ENCODE measurements around the gene SLCO3A1.

The SLCO3A1 gene

DNA sequence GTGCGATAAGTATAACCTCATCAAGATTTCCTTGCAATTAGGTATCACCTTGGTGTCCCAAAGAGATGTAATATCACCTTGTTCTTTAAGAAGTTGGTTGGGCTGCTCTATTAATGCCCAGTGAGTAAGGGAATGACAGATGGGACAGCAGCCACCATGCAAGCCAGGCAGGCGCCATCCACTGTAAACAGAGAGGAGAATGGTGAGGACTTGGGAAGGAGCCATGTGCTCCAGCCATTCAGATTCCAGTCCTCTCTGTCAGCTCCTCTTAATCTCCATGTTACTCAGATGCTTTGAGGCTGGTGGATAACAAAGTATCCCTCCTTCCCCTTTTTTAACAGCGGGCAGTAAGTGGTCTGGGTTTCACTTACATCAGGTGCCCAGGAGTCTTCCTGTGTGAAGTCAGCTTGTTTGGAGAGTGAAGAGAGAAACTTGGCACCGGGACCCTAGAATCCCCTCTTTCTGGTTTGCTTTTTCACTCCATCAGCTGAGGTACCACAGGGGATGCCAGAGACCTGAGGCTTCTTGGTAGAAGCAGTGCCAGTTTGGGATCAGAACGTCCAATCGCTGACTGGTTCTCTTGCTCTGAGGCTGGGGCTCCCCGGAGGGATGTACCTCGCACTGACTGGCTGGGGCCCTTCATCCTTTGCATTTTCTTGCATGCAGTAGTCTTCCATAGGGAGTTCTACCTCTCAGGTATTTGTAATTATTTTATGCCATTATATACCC lies 29.5 kb downstream of the SLCO3A1 start:
- no peak for DNase-seq (ENCODE audit: low read depth)

DNA sequence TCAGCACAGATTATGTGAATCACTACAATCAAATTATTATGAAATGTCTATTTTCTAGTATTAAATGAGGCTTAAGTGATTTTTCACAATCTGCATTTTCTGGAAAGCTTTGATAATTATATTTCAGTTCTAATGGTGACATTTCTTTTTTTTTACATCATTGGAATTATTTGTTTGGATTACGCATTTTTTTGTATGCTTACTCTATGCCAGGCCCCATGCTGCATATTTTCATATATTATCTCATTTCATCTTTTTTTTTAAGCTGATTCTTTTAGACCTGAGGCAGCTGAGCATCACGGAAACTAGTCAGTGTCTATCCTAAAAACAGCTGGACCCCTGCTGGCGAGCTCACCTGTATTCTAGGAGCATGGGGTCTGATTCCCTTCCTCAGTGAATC lies 31.1 kb downstream of the SLCO3A1 start:
- DNase-seq (ENCODE audit: low read depth) = no peak

DNA sequence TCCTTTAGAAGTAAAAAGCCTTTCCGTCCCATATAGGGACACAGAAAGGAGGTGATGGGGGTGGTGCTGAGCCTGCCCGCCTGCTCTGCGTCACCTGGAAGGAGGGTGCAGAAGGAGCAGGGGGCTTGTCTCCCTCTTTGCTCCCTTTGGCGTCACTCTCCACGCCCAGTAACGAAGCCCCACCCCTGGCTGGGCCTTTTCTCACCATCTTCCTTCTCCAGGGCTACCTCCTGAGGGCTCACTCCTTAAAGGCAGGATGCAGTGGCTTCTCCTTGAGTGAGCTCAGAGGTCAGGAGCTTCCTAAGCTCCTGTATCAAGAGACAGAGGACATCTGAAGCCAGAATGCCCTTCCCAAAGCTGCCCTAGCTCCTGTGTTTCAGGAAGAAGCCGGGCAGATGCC lies 31.5 kb downstream of the SLCO3A1 start:
- DNase-seq (ENCODE audit: low read depth) = no peak

DNA sequence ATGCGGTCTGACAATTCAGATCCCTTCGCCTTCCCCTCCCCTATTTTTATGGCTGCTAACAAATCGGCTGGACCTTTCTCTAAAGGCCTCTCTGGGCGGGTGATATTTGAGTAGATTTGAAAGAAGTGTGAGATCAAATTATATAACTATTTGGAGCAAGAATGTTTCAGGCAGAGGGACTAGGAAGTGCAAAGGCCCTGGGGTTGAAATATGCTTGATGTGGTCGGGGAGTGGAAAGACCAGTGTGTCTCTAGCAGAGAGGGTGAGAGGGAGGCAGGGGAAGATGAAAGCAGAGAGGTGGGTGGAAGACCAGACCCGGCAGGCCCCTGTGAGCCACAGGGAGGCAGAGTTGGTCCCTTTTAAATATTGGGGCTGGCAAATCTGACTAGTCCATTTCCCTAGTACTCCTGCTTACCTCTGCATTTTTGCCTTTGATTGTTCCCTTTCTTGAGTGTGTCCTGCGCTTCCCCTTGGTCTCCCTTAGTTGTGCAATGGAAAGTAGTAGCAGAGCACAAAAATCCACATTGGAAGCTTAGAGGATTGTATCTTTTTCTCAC lies 32.3 kb downstream of the SLCO3A1 start:
- DNase-seq (ENCODE audit: low read depth) = no peak

DNA sequence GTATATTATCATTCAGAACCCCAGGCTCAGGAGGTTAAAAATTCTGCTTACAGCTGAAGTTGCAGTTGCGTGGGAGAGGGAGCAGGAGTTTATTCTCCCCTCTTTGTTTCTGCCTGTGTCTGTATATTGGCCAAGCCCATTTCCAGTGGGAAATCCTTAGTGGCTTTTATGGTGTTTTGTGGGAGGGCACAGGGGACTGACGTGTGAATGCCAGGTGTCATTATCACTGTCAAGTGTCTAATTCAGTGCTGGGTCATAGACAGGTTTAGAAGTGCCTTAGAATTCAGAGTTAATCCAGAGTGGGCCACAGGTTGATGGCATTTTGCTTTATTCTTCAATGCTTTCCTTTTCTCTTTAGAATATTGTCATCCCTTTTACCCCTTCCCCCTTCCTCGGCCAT lies 33.4 kb downstream of the SLCO3A1 start:
- DNase-seq (ENCODE audit: low read depth) = no peak

DNA sequence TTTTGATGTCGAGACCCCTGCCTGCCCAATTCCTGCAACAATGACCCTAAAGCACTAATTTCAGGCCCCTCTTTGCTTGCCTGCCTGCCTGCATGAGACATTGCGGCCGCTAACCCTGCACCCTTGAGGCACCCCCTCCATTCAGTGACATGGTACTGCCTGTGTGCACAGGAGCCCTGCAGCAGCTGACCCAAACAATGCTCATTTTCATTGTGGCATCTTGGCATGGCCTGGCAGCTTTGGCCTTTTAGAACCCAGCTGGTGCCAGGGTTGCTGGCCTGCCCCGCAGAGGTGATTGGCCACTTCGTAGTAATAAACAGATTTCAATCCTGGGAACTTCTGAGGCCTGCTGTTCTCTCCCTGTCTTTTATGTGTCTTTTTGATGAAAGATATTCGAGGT lies 33.8 kb downstream of the SLCO3A1 start:
- DNase-seq (ENCODE audit: low read depth) = no peak

DNA sequence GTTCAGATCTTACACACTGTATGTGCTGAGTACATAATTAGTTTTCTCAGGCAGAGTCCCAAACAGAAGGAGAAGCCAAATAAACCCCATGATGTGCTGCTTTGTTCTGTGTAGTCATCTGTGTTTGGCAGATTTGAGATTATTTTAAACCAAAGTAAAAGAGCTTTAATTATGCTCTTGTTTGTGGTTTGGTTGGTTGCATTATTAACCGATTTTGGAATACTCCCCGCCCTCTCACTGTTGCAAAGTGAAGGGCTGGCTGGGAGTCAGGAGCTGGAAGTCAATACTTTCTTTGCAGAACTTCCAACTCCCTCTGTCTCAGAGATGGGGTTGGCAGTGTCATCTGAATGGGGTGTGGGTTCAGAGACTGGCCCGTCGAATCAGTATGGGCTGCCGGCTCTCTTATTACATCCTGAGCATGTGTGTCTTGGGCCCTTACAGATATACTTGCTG lies 34.4 kb downstream of the SLCO3A1 start:
- no peak for DNase-seq (ENCODE audit: low read depth)

DNA sequence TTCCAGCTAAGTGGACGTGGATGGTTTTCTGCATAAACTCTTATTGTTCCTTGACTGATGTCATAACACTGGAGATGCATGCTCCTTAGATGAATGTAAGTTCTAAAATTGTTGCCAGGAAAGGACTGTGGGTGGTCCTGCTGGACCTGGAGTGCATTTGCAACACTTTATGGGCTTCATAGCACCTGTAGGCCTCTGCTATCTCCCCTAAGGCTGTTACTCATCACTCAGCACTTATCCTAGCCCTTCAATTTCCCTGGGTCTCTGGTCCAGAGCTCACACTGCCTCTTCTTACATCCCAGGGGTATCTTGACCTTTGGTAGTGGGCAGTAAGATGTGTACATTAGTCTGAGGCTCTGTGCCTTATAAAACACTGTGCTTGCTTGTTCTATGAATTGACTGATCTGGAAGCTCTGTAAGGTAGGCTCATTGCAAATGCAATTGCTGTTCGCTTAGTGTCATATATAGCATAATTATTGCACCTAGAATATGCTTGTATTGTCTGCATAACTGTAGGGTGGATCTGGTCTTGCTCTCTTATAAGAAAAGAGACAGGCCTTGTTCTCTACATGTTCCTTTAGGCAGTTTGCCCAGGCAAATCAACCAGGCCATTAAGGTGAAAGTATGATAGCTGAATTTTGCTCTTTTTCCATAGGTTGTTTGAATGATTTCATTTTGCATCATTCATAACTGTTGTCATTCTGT lies 35.8 kb downstream of the SLCO3A1 start:
- DNase-seq (ENCODE audit: low read depth) = no peak

DNA sequence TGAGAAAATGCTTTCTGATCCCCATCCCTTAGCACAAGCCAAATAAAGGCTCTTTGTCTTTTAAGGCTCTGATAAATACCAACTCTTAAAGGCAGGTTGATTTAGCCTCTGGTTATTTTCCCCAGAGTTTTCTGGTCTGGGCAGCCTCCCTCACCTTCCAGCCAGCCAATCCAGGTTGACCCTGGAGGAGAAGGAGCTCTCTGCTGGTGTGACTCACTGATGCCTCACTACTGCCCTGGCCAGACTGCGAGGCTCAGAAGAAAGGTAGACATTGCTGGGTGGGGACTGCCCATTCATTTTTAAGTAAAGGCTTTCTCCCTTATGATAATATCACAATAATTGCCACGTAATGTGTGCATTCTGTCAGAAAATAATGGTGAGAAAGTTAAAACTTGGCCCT lies 37.1 kb downstream of the SLCO3A1 start:
- no peak for DNase-seq (ENCODE audit: low read depth)

DNA sequence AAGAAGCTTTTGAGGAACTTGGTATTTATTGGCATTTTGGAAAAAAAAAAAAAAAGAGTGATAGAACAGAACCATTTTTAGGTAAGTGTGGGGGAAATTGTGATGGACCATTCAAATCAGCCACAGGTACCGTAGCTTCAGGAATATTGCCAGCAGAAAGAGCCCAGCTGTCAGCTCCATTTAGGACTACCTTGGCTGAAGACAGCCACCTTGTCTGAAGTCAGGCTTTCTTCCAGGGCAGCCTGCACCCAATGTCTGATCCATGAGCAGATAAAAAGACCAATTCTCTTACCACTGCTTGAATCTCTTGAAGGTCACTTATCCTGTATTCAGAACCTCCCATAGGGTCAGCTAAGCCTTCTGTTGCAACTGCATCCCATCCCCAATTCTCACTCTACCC lies 37.6 kb downstream of the SLCO3A1 start:
- no peak for DNase-seq (ENCODE audit: low read depth)

DNA sequence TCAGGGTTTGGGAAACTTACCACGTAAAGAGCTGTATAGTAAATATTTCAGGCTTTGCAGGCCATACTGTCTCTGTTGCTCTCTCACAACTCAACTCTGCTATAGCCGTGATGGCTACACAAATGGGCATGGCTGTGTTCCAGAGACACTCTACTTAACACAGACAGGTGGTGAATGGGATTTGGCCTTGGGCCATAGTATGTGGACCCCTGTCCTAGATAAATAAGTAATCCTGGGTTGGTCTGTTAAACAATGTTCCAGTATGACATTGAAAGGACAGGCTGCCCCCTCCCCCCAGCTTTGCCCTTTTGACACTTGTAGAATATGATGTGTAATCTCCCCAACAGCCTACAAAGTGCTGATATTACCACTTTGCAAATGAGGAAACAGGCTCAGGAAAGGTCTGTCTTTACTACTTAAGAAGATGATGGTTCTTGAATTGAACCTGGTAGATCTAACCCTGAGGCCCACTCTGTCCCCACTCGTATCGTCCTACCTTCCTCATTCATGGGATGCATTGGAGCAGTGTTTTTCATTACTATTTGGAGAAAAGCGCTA lies 38.4 kb downstream of the SLCO3A1 start:
- no peak for DNase-seq (ENCODE audit: low read depth)

DNA sequence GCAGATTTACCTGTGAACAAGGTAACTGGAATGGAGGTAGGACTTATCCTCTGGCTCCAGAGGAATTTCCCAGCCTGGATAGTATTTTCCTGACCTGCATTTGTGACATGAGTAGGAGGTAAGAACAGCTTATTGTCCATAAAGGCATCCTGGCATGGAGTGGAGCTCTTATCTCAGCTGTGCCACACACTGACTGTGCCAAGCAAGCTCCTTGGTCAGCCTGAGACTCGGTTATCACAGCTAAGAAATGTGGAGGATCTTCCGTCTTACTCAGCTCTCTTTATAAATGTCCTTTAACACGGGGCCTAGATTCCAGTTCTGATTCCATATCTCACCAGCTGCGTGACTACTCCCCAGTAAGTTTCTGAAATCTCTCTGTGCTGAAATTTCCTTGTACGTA lies 38.9 kb downstream of the SLCO3A1 start:
- DNase-seq (ENCODE audit: low read depth) = no peak

DNA sequence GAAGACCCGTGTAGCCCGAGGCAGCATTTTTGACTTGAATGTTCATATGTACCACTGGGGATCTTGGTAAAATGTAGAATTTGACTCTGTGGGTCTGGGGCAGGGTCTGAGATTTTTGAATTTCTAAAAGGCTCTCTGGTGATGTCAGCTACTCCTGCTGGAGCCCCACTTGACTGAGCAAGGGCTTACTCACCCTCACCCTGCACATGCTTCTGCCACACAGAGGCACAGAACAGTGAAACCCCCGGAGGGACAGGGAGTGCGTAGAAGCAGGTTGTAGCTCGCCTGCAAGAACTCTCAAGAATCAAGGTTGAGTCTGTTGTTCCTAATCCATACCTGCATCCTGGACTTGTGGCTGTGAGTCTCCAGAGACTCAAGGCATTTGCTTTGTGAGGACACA lies 41.1 kb downstream of the SLCO3A1 start:
- DNase-seq (ENCODE audit: low read depth) = no peak

DNA sequence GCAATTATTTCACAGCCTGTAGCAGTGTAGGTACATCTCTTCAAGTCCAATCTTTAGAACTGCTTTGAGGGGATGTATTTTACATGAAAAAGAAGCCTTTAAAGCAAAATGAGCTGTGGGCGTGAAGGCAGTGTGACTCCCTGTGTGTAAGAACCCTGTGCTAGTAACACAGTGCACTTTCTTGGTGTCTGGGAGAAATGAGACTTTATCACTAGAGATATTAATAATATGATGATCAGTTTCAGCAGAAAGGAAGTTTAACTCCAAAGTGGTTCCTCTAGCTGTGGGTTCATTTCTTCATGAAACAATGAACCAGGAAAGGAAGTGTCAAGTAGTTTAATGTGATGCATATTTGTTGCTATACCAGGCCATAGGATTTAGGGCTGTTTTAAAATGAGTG lies 41.5 kb downstream of the SLCO3A1 start:
- DNase-seq (ENCODE audit: low read depth) = no peak

DNA sequence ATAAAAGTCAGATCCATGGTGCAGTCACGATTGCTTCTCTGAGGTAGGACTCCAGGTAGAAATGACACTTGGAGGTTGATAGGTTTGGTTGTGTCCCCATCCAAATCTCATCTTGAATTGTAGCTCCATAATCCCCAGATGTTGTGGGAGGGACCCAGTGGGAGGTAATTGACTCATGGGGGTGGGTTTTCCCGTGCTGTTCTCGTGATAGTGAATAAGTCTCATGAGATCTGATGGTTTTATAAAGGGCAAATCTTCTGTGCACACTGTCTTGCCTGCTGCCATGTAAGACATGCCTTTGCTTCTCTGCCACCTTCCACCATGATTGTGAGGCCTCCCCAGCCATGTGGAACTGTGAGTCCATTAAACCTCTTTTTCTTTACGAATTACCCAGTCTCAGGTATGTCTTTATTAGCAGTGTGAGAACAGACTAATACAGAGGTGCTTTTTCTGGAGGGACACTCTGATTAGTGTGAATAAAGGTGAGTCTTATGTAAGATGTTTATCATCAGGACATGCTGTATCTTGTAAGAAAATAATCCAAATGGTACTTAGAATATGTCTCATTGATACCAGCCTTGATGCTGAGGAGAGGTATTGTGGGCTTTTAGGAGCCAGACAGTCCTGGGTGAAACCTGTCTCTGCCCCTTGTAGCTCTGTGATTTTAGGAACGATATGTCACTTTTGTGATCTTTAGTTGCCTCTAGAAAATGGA lies 43.0 kb downstream of the SLCO3A1 start:
- DNase-seq (ENCODE audit: low read depth) = no peak

DNA sequence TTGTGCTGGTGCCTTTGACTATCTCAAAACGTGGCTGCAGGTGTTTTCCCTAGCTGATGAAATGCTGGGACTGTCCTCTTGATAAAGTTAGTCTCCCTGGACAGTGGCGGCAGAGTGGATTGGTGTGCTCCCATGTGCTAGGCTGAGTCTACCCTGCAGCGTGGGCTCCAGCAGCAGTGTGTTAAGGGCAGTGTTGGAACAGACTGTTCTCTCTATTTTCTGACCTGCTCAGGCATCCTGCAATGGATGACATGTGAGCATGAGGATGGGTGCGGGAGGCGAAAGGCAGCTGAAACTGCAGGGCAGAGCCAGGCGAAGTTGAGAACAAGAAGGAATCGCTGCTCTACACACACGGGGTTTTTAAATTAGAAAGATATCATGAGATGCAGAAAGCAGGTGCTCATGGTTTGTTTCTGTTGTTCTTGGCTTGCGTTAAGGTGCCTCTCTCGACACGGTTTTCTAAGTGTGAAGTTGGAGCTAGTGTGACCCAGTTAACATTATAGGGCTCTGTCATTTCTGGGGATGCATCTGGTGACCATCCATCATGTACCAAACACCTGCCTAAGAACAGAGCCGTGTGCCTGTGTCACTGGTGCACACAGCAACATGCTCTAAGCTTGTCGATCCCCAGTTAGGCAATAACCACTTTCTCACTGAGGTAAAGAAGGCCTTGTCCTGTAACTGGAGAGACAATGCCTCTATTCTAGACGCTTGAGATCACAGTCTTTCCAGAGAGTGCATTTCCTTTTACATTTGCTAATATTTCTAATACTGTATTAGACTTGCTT lies 44.3 kb downstream of the SLCO3A1 start:
- no peak for DNase-seq (ENCODE audit: low read depth)

DNA sequence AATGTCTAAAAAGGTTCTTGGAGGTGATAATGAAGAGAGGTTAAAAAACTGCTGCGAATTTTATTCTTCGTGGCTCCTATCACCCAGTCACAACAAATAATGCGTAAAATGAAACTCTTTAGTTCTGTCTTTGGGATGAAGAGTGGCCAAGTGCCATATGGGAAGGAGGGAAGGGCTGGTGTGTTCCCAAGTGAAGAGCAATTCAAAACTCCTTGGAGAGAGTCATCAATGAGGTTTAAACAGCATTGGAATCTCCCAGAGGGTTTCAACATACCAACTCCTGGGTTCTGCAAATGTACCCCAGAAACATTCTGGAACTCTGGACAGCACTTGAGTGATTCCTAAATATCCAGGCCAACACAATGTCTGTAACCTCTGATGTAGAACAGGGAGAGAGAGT lies 45.3 kb downstream of the SLCO3A1 start:
- DNase-seq (ENCODE audit: low read depth) = no peak

DNA sequence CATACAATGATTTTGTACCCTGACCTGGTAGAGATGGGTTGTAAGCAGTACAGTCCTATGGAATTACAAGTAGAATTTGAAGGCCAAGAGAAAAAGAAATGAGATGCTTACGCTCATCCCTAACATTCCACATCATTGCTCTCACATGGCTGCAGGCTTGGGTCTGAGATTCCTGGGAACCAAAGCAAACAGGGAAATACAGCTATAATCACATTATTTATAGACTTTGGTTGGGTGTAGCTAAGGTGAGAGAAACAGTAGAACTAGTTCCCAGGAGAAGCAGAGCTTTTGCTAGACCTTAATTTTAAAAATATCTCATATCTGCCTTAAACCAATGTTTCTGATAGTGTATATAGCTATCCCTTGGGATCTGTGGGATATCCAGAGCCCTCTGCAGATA lies 51.4 kb downstream of the SLCO3A1 start:
- no peak for DNase-seq (ENCODE audit: low read depth)

DNA sequence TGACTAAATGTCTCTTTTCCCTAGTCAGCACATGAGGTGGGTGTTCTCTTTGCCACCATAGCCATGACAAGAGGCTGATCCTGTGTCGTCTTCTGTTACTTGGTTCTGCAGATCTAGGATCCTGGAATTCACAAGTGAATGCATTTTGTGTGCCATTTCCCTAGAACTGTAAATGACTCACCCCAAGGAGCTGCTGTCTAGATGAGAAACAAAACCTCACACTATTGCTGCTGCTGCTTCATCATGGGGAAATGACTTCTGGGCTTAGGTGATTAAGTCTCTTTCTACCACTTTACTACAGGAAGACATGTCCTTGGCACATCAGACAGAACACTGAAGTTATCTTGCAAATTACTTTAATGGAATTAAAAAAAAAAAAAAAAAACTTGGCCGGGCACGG lies 54.9 kb downstream of the SLCO3A1 start:
- DNase-seq (ENCODE audit: low read depth) = no peak

DNA sequence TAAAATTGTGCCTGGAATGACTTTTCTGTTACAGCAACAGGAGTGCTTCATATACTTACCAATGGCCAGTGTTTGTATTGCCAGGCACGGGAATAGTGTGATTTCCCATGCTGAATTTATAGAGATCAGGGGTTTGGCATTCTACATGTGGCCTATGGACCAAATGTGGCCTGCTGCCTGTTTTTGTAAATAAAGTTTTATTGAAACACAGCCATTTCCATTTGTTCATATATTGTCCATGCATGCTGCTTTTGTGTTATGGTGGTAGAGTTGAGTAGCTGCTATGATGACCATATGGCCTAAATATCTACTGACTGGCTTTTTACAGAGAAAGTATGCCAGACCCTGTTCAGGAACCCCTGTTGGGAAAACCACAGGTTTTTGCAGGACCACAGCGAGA lies 55.6 kb downstream of the SLCO3A1 start:
- no peak for DNase-seq (ENCODE audit: low read depth)

DNA sequence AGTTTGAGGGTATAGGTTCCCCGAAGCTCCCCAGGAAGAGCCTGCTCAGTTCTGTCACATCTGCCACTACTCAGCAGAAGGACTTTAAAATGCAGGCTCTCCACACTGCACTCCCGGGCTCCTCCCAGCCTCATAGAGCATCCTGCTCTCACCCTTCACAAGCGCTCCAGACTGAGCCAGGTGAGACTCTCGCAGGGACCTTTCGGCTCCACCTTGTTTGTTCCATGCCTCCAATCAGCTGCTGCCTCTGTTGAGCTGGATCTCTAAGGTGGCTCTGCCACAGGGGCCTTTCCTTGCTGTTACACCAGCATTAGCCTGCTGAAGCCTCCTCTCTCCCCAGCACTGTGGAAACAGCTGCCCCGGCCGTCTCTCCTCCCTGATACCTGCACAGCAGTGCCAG lies 56.1 kb downstream of the SLCO3A1 start:
- no peak for DNase-seq (ENCODE audit: low read depth)

DNA sequence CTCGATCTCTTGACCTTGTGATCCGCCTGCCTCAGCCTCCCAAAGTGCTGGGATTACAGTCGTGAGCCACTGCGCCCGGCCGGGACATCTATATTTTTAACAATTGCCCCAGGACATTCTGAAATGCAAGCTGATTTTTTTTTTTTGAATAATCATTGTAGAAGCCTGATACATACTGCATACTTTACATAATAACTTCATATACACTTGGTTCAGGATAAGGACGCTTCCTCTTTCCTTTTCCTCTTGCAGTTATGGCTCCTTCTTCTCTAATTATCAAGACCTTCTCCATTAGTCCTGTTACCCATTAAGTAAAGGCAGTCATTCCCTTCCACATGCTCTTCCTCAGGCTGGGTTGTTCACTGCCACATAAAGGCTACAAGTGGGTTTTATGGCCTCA lies 58.3 kb downstream of the SLCO3A1 start:
- no peak for DNase-seq (ENCODE audit: low read depth)
